ENCODE results near the gene SELENOM. TPM values are rescaled to one million over a fixed set of nuclear protein-coding genes. Genes with fewer than 3 reads are reported as not detected.

The SELENOM gene
- total and polyA plus RNA-seq, 2 of the 8 experiments (the other 6 are each of a cell fraction or from before 2014, with no cell fraction given): 22.7 to 40.0 TPM

DNA sequence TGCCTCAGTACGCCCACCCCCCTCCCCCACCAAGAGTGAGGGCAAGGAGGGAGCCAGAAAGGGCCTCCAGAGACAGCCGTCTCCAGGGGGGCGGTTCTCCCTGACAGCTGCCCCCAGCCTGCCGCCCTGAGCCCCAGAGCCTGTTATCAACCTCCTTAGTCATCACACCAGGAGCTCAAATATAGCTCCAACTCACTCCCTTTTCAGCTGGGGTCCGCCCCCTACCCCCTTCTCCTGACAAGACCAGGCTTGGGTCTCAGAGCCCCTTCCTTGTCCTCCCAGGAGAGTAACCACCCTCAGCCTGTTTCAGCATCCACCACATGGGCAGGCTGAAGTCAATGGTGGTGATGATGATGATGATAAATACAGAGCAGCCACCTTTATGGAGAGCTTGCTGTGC, 12.9 kb upstream of the SELENOM start (continued):
- TF ChIP-seq, protein P1, sequence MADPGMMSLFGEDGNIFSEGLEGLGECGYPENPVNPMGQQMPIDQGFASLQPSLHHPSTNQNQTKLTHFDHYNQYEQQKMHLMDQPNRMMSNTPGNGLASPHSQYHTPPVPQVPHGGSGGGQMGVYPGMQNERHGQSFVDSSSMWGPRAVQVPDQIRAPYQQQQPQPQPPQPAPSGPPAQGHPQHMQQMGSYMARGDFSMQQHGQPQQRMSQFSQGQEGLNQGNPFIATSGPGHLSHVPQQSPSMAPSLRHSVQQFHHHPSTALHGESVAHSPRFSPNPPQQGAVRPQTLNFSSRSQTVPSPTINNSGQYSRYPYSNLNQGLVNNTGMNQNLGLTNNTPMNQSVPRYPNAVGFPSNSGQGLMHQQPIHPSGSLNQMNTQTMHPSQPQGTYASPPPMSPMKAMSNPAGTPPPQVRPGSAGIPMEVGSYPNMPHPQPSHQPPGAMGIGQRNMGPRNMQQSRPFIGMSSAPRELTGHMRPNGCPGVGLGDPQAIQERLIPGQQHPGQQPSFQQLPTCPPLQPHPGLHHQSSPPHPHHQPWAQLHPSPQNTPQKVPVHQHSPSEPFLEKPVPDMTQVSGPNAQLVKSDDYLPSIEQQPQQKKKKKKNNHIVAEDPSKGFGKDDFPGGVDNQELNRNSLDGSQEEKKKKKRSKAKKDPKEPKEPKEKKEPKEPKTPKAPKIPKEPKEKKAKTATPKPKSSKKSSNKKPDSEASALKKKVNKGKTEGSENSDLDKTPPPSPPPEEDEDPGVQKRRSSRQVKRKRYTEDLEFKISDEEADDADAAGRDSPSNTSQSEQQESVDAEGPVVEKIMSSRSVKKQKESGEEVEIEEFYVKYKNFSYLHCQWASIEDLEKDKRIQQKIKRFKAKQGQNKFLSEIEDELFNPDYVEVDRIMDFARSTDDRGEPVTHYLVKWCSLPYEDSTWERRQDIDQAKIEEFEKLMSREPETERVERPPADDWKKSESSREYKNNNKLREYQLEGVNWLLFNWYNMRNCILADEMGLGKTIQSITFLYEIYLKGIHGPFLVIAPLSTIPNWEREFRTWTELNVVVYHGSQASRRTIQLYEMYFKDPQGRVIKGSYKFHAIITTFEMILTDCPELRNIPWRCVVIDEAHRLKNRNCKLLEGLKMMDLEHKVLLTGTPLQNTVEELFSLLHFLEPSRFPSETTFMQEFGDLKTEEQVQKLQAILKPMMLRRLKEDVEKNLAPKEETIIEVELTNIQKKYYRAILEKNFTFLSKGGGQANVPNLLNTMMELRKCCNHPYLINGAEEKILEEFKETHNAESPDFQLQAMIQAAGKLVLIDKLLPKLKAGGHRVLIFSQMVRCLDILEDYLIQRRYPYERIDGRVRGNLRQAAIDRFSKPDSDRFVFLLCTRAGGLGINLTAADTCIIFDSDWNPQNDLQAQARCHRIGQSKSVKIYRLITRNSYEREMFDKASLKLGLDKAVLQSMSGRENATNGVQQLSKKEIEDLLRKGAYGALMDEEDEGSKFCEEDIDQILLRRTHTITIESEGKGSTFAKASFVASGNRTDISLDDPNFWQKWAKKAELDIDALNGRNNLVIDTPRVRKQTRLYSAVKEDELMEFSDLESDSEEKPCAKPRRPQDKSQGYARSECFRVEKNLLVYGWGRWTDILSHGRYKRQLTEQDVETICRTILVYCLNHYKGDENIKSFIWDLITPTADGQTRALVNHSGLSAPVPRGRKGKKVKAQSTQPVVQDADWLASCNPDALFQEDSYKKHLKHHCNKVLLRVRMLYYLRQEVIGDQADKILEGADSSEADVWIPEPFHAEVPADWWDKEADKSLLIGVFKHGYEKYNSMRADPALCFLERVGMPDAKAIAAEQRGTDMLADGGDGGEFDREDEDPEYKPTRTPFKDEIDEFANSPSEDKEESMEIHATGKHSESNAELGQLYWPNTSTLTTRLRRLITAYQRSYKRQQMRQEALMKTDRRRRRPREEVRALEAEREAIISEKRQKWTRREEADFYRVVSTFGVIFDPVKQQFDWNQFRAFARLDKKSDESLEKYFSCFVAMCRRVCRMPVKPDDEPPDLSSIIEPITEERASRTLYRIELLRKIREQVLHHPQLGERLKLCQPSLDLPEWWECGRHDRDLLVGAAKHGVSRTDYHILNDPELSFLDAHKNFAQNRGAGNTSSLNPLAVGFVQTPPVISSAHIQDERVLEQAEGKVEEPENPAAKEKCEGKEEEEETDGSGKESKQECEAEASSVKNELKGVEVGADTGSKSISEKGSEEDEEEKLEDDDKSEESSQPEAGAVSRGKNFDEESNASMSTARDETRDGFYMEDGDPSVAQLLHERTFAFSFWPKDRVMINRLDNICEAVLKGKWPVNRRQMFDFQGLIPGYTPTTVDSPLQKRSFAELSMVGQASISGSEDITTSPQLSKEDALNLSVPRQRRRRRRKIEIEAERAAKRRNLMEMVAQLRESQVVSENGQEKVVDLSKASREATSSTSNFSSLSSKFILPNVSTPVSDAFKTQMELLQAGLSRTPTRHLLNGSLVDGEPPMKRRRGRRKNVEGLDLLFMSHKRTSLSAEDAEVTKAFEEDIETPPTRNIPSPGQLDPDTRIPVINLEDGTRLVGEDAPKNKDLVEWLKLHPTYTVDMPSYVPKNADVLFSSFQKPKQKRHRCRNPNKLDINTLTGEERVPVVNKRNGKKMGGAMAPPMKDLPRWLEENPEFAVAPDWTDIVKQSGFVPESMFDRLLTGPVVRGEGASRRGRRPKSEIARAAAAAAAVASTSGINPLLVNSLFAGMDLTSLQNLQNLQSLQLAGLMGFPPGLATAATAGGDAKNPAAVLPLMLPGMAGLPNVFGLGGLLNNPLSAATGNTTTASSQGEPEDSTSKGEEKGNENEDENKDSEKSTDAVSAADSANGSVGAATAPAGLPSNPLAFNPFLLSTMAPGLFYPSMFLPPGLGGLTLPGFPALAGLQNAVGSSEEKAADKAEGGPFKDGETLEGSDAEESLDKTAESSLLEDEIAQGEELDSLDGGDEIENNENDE (IDR thresholded peaks at IDR 0.05; ENCODE audit: insufficient replicate concordance, low read length): no peak
- TF ChIP-seq GABPA (IDR thresholded peaks at IDR 0.05; ENCODE audit: borderline replicate concordance, insufficient read depth, low read length) (no peak), BACH1 (IDR thresholded peaks at IDR 0.05; ENCODE audit: low read length) (no peak), EP300 (IDR thresholded peaks at IDR 0.05; ENCODE audit: borderline replicate concordance in 1 of 2, low read depth in 2 of 2, low read length in 2 of 2) (no peak), RFX5 (IDR thresholded peaks at IDR 0.05; ENCODE audit: borderline replicate concordance, low read depth, low read length) (no peak), KDM1A (IDR thresholded peaks at IDR 0.05; ENCODE audit: borderline replicate concordance, low read length) (no peak), EGR1 (IDR thresholded peaks at IDR 0.05; ENCODE audit: borderline replicate concordance, low read depth, low read length) (no peak), POU5F1 (IDR thresholded peaks at IDR 0.05; ENCODE audit: low read depth, low read length) (no peak), YY1 (IDR thresholded peaks at IDR 0.05; ENCODE audit: low read depth, low read length) (no peak)
